WTC11 (cell line): ENCODE measurements around the gene OMA1. TPM values are rescaled to one million over a fixed set of nuclear protein-coding genes. Genes with fewer than 3 reads are reported as not detected.

Experiments
- ATAC-seq: fragments of 200-7000 bp; cut with Tn5 transposase; 2 replicates; pipeline ENCODE4 v1.10.0; 2021; ENCODE audit warnings: mild to moderate bottlenecking, moderate library complexity
- CTCF ChIA-PET: fragments of 300-600 bp; sonication (Branson Sonifier 250); formaldehyde crosslinking; loops from one replicate; lab custom pipeline; 2021; ENCODE audit warnings: antibody characterized with exemption; lab: Charles Lee
- POLR2A ChIA-PET: fragments of 350-600 bp; sonication (Branson Sonifier 250); formaldehyde crosslinking; loops from one replicate; lab custom pipeline; 2021; ENCODE audit warnings: antibody characterized with exemption; lab: Charles Lee
- DNase-seq: peaks from one replicate; pipeline ENCODE4 v3.0.0; 2021; ENCODE audit warnings: low spot score
- H3K27ac Mint-ChIP-seq: 2 replicates; pipeline ENCODE4 v1.8.0; 2021; ENCODE audit warnings: mixed read lengths
- H3K27me3 Mint-ChIP-seq: 2 replicates; pipeline ENCODE4 v1.8.0; 2021; ENCODE audit warnings: low read depth, mild to moderate bottlenecking, moderate library complexity, mixed read lengths
- H3K36me3 Mint-ChIP-seq: 2 replicates; pipeline ENCODE4 v1.8.0; 2021; ENCODE audit warnings: mixed read lengths
- H3K4me1 Mint-ChIP-seq: 2 replicates; pipeline ENCODE4 v1.8.0; 2022; ENCODE audit warnings: mixed read lengths
- H3K4me3 Mint-ChIP-seq: 2 replicates; pipeline ENCODE4 v1.8.0; 2021; ENCODE audit warnings: mild to moderate bottlenecking, moderate library complexity, mixed read lengths
- H3K9me3 Mint-ChIP-seq: 2 replicates; pipeline ENCODE4 v1.8.0; 2021; ENCODE audit warnings: mixed read lengths
- ARID4B ChIP-seq: sonication (generic); formaldehyde crosslinking; IDR thresholded peaks from 2 replicates; pipeline ENCODE4 v1.8.0; 2023; ENCODE audit warnings: missing genetic modification reagents, mild to moderate bottlenecking, borderline replicate concordance
- CBFB ChIP-seq: sonication (generic); formaldehyde crosslinking; IDR thresholded peaks from 2 replicates; pipeline ENCODE4 v1.8.1; 2022; ENCODE audit warnings: mild to moderate bottlenecking, low read depth, missing genetic modification reagents
- CDX4 ChIP-seq: fragments of 250-450 bp; sonication (Bioruptor Pico); IDR thresholded peaks from 2 replicates; pipeline ENCODE4 v1.9.0; 2021; ENCODE audit warnings: moderate library complexity, mild to moderate bottlenecking, inconsistent platforms, borderline replicate concordance
- CREB1 ChIP-seq: sonication (generic); formaldehyde crosslinking; IDR thresholded peaks from 2 replicates; pipeline ENCODE4 v1.8.0; 2023; ENCODE audit warnings: mild to moderate bottlenecking, missing genetic modification reagents
- CTCF ChIP-seq: fragments of 200-600 bp; IDR thresholded peaks from 2 replicates; pipeline ENCODE4 v1.8.0; 2022; ENCODE audit warnings: antibody characterized with exemption
- E2F1 ChIP-seq: sonication (generic); formaldehyde crosslinking; IDR thresholded peaks from 2 replicates; pipeline ENCODE4 v1.8.0; 2022; ENCODE audit warnings: mild to moderate bottlenecking, missing genetic modification reagents
- ETV6 ChIP-seq: sonication (generic); formaldehyde crosslinking; IDR thresholded peaks from 2 replicates; pipeline ENCODE4 v1.8.1; 2022; ENCODE audit warnings: mild to moderate bottlenecking, missing genetic modification reagents
- FOXJ3 ChIP-seq: sonication (generic); formaldehyde crosslinking; IDR thresholded peaks from 2 replicates; pipeline ENCODE4 v1.9.0; 2021; ENCODE audit warnings: missing genetic modification reagents, mild to moderate bottlenecking, borderline replicate concordance
- FOXP4 ChIP-seq: sonication (generic); formaldehyde crosslinking; IDR thresholded peaks from 2 replicates; pipeline ENCODE4 v1.8.0; 2022; ENCODE audit warnings: mild to moderate bottlenecking, missing genetic modification reagents
- HMGXB4 ChIP-seq: sonication (generic); formaldehyde crosslinking; IDR thresholded peaks from 2 replicates; pipeline ENCODE4 v1.8.1; 2023; ENCODE audit warnings: mild to moderate bottlenecking, moderate library complexity, missing genetic modification reagents
- IRF2 ChIP-seq: sonication (generic); formaldehyde crosslinking; IDR thresholded peaks from 2 replicates; pipeline ENCODE4 v1.8.0; 2022; ENCODE audit warnings: low read depth, missing genetic modification reagents, borderline replicate concordance
- JAZF1 ChIP-seq: fragments of 250-450 bp; sonication (Bioruptor Pico); IDR thresholded peaks from 2 replicates; pipeline ENCODE4 v1.9.0; 2021; ENCODE audit warnings: moderate library complexity, mild to moderate bottlenecking, inconsistent platforms
- JUN ChIP-seq: sonication (generic); formaldehyde crosslinking; IDR thresholded peaks from 2 replicates; pipeline ENCODE4 v1.8.0; 2023; ENCODE audit warnings: mild to moderate bottlenecking, missing genetic modification reagents
- KAT7 ChIP-seq: sonication (generic); formaldehyde crosslinking; IDR thresholded peaks from 2 replicates; pipeline ENCODE4 v1.8.1; 2023; ENCODE audit warnings: missing genetic modification reagents, mild to moderate bottlenecking, borderline replicate concordance
- NFATC4 ChIP-seq: fragments of 250-450 bp; sonication (Bioruptor Pico); IDR thresholded peaks from 2 replicates; pipeline ENCODE4 v1.9.0; 2021; ENCODE audit warnings: mild to moderate bottlenecking
- NFYB ChIP-seq: sonication (generic); formaldehyde crosslinking; conservative IDR thresholded peaks from 2 replicates; pipeline ENCODE4 v1.8.0; 2022; ENCODE audit warnings: low read depth, missing genetic modification reagents
- NR2C2 ChIP-seq: sonication (generic); formaldehyde crosslinking; IDR thresholded peaks from 2 replicates; pipeline ENCODE4 v1.8.0; 2022; ENCODE audit warnings: mild to moderate bottlenecking, missing genetic modification reagents
- OVOL2 ChIP-seq: fragments of 250-450 bp; sonication (Bioruptor Pico); IDR thresholded peaks from 2 replicates; pipeline ENCODE4 v1.9.0; 2021; ENCODE audit warnings: mild to moderate bottlenecking, borderline replicate concordance
- SMAD4 ChIP-seq: sonication (generic); formaldehyde crosslinking; IDR thresholded peaks from 2 replicates; pipeline ENCODE4 v1.8.0; 2022; ENCODE audit warnings: mild to moderate bottlenecking, missing genetic modification reagents
- SOX15 ChIP-seq: fragments of 250-450 bp; sonication (Bioruptor Pico); IDR thresholded peaks from 2 replicates; pipeline ENCODE4 v1.9.0; 2021; ENCODE audit warnings: mild to moderate bottlenecking
- TEAD1 ChIP-seq: sonication (generic); formaldehyde crosslinking; IDR thresholded peaks from 2 replicates; pipeline ENCODE4 v1.8.0; 2022; ENCODE audit warnings: mild to moderate bottlenecking, missing genetic modification reagents
- TEAD4 ChIP-seq: sonication (generic); formaldehyde crosslinking; IDR thresholded peaks from 2 replicates; pipeline ENCODE4 v1.8.0; 2022; ENCODE audit warnings: mild to moderate bottlenecking, missing genetic modification reagents
- TP53 ChIP-seq: sonication (generic); formaldehyde crosslinking; IDR thresholded peaks from 2 replicates; pipeline ENCODE4 v1.8.1; 2023; ENCODE audit warnings: mild to moderate bottlenecking, missing genetic modification reagents
- ZNF121 ChIP-seq: sonication (generic); formaldehyde crosslinking; IDR thresholded peaks from 2 replicates; pipeline ENCODE4 v1.8.0; 2023; ENCODE audit warnings: missing genetic modification reagents
- ZNF138 ChIP-seq: sonication (generic); formaldehyde crosslinking; conservative IDR thresholded peaks from 2 replicates; pipeline ENCODE4 v1.8.1; 2022; ENCODE audit warnings: mild to moderate bottlenecking, moderate library complexity, missing genetic modification reagents
- ZNF263 ChIP-seq: sonication (generic); formaldehyde crosslinking; IDR thresholded peaks from 2 replicates; pipeline ENCODE4 v1.8.1; 2022; ENCODE audit warnings: low read depth, mild to moderate bottlenecking, moderate library complexity, missing genetic modification reagents
- total RNA-seq: library from RNA; stranded (reverse); gene quantifications from 3 replicates; pipeline ENCODE4 v1.2.3, GENCODE V29; 2021

OMA1 gene
- total RNA-seq, 1 experiment from 2014 or later: 10.5 TPM

GRCh38 chr1:58439946-58440345 is 106.6 kb downstream of the OMA1 start:
- POLR2A ChIA-PET: no interaction called here

GRCh38 chr1:58438468-58438867 is 108.1 kb downstream of the OMA1 start:
- peak; percentile 43; the same call in 1 of the 2 replicates for ATAC-seq
- no peaks in the 10 kb centered on the region for H3K9me3 Mint-ChIP-seq
- ChIA-PET POLR2A (no interaction called here), CTCF (no interaction called here)
- no peak overlapping the region for H3K4me3 Mint-ChIP-seq
- no peak for DNase-seq
- H3K27me3 Mint-ChIP-seq: no peaks in the 10 kb centered on the region
- peaks cover 12% of the 10 kb centered on the region for H3K4me1 Mint-ChIP-seq
- no peaks in the 10 kb centered on the region for H3K36me3 Mint-ChIP-seq
- H3K27ac Mint-ChIP-seq: no peak overlapping the region
- TF ChIP-seq CTCF: no peak
- TF ChIP-seq CDX4 (CRISPR knock-in tag): no peak
- no peak for TF ChIP-seq NFYB
- no peak for TF ChIP-seq IRF2
- TF ChIP-seq KAT7 (CRISPR knock-in tag): no peak
- TF ChIP-seq CBFB (CRISPR knock-in tag): no peak
- TF ChIP-seq FOXP4 (CRISPR knock-in tag): no peak
- no peak for TF ChIP-seq JAZF1 (CRISPR knock-in tag)

More at GRCh38 chr1:58439946-58440345, 106.6 kb downstream of the OMA1 start:
- TF ChIP-seq CREB1 (CRISPR knock-in tag) (no peak), ZNF138 (CRISPR knock-in tag) (no peak), HMGXB4 (CRISPR knock-in tag) (no peak), JUN (CRISPR knock-in tag) (no peak), SOX15 (CRISPR knock-in tag) (no peak), SMAD4 (CRISPR knock-in tag) (no peak), ZNF121 (CRISPR knock-in tag) (no peak), OVOL2 (CRISPR knock-in tag) (no peak), ETV6 (CRISPR knock-in tag) (no peak), E2F1 (CRISPR knock-in tag) (no peak), NFATC4 (CRISPR knock-in tag) (no peak), TEAD4 (no peak), ZNF263 (CRISPR knock-in tag) (no peak), NR2C2 (no peak), TP53 (no peak), FOXJ3 (CRISPR knock-in tag) (no peak), TEAD1 (CRISPR knock-in tag) (no peak), CBFB (CRISPR knock-in tag) (no peak), ARID4B (CRISPR knock-in tag) (no peak)
- TF ChIP-seq, all 79 proteins: peak for 0
- H3K9me3 Mint-ChIP-seq: no peaks in the 10 kb centered on the region
- no peak overlapping the region for H3K4me3 Mint-ChIP-seq
- H3K4me1 Mint-ChIP-seq: peaks cover 12% of the 10 kb centered on the region
- no peak overlapping the region for H3K27ac Mint-ChIP-seq
- ATAC-seq (no peak), DNase-seq (no peak)
- H3K27me3 Mint-ChIP-seq: no peaks in the 10 kb centered on the region
- H3K36me3 Mint-ChIP-seq: no peaks in the 10 kb centered on the region
- CTCF ChIA-PET: no interaction called here
